H1 (cell line): ENCODE results near the gene ZNF45. TPM values are rescaled to one million over a fixed set of nuclear protein-coding genes. Genes with fewer than 3 reads are reported as not detected.

ENCODE experiments used
- CTCF ChIA-PET: fragments of 300-600 bp; sonication (Branson Sonifier 250); formaldehyde crosslinking; loops from one replicate; lab custom pipeline; 2021; ENCODE audit not compliant: partially characterized antibody; lab: Charles Lee
- POLR2A ChIA-PET: fragments of 300-600 bp; sonication (Branson Sonifier 250); formaldehyde crosslinking; loops from one replicate; lab custom pipeline; 2021; ENCODE audit warnings: inconsistent platforms; ENCODE audit not compliant: partially characterized antibody; lab: Charles Lee
- DNase-seq, 2 experiments: peaks; one replicate each; pipeline versions ENCODE4 v3.0.0 to v3.0.0-alpha.2; 2010 to 2022; ENCODE audit warnings: low spot score in 2 of 2, low read depth in 1 of 2, mixed read lengths in 1 of 2
- FAIRE-seq: peaks from 2 replicates; lab custom pipeline; 2011; peaks lifted over from hg19 to GRCh38; lab: Jason Lieb, UNC
- H2AFZ ChIP-seq: 2 replicates; pipeline ENCODE4 v1.8.1; 2012; ENCODE audit warnings: low read length, inconsistent platforms
- H2AK5ac ChIP-seq: 2 replicates; pipeline ENCODE4 v1.6.1; 2013; ENCODE audit warnings: low read depth, low read length
- H2BK120ac ChIP-seq: replicated peaks from 2 replicates; pipeline ENCODE3; 2013; ENCODE audit warnings: low read depth, low read length, inconsistent platforms
- H2BK12ac ChIP-seq: 2 replicates; pipeline ENCODE4 v1.6.1; 2013; ENCODE audit warnings: low read depth, low read length
- H2BK15ac ChIP-seq: 2 replicates; pipeline ENCODE4 v1.6.1; 2013; ENCODE audit warnings: low read length
- H2BK20ac ChIP-seq: 2 replicates; pipeline ENCODE4 v1.6.1; 2013; ENCODE audit warnings: low read length
- H2BK5ac ChIP-seq: 2 replicates; pipeline ENCODE4 v1.6.1; 2013; ENCODE audit warnings: low read depth, low read length
- H3K14ac ChIP-seq: 2 replicates; pipeline ENCODE4 v1.6.1; 2013; ENCODE audit warnings: inconsistent platforms; ENCODE audit not compliant: insufficient read length
- H3K18ac ChIP-seq: 2 replicates; pipeline ENCODE4 v1.6.1; 2013; ENCODE audit warnings: low read length; ENCODE audit errors: extremely low read depth
- H3K23ac ChIP-seq: 2 replicates; pipeline ENCODE4 v1.6.1; 2013; ENCODE audit warnings: inconsistent platforms; ENCODE audit not compliant: insufficient read length
- H3K23me2 ChIP-seq: 2 replicates; pipeline ENCODE4 v1.6.1; 2013; ENCODE audit warnings: low read depth, low read length
- H3K27ac ChIP-seq: 2 replicates; pipeline ENCODE4 v1.6.1; 2011; ENCODE audit warnings: low read depth, low read length, inconsistent platforms
- H3K27me3 ChIP-seq, 4 experiments: replicated peaks in 1 of 4; 1 replicate in 1 of 4; 2 replicates in 3 of 4; pipeline versions ENCODE4 v1.6.1 to v1.8.1; 2011 to 2013; ENCODE audit warnings: low read length in 3 of 4, mild to moderate bottlenecking in 3 of 4, inconsistent platforms in 2 of 4, mixed read lengths in 2 of 4, moderate library complexity in 1 of 4; ENCODE audit not compliant: control insufficient read depth in 3 of 4, insufficient read depth in 3 of 4; ENCODE audit errors: extremely low read depth in 1 of 4
- H3K36me3 ChIP-seq, 4 experiments: 2 replicates each; pipeline versions ENCODE4 v1.6.1 to v1.8.1; 2011 to 2013; ENCODE audit warnings: mild to moderate bottlenecking in 4 of 4, low read length in 3 of 4, moderate library complexity in 2 of 4, control low read depth in 1 of 4, inconsistent platforms in 1 of 4; ENCODE audit not compliant: insufficient read depth in 4 of 4, control insufficient read depth in 2 of 4
- H3K4ac ChIP-seq: replicated peaks from 2 replicates; pipeline ENCODE3; 2013; ENCODE audit warnings: low read length, low read depth, mixed read lengths, inconsistent platforms; ENCODE audit not compliant: insufficient read length
- H3K4me1 ChIP-seq, 4 experiments: replicated peaks in 1 of 4; 1 replicate in 1 of 4; 2 replicates in 3 of 4; pipeline versions ENCODE4 v1.6.1 to v1.8.1; 2011 to 2013; ENCODE audit warnings: low read length in 3 of 4, inconsistent platforms in 2 of 4, mixed read lengths in 1 of 4; ENCODE audit not compliant: insufficient read depth in 4 of 4, control insufficient read depth in 3 of 4
- H3K4me2 ChIP-seq, 2 experiments: 2 replicates each; pipeline versions ENCODE4 v1.6.1 to v1.8.1; 2011 to 2013; ENCODE audit warnings: low read depth in 2 of 2, low read length in 2 of 2, control low read depth in 1 of 2, inconsistent platforms in 1 of 2, mild to moderate bottlenecking in 1 of 2; ENCODE audit not compliant: insufficient read depth in 1 of 2
- H3K4me3 ChIP-seq, 4 experiments: fragments of 200-600, 300-600 bp in 1 of 4; sonication (generic), shearing (Covaris generic), sonication (Bioruptor Twin) in 1 of 4; 2 replicates each; pipeline versions ENCODE4 v1.5.1 to v1.8.1; 2011 to 2016; ENCODE audit warnings: low read length in 4 of 4, low read depth in 3 of 4, control low read depth in 2 of 4, inconsistent platforms in 2 of 4, mild to moderate bottlenecking in 2 of 4, mixed read lengths in 1 of 4, moderate library complexity in 1 of 4; ENCODE audit not compliant: insufficient read depth in 2 of 4; ENCODE audit errors: extremely low read depth in 1 of 4
- H3K56ac ChIP-seq: replicated peaks from 2 replicates; pipeline ENCODE3; 2013; ENCODE audit warnings: low read depth, mild to moderate bottlenecking, mixed read lengths, low read length, inconsistent platforms; ENCODE audit not compliant: insufficient read length
- H3K79me1 ChIP-seq: 2 replicates; pipeline ENCODE4 v1.6.1; 2013; ENCODE audit warnings: low read depth, low read length, control low read depth
- H3K79me2 ChIP-seq, 2 experiments: 2 replicates each; pipeline versions ENCODE4 v1.6.1 to v1.8.1; 2012 to 2013; ENCODE audit warnings: low read length in 2 of 2, mild to moderate bottlenecking in 2 of 2, inconsistent platforms in 1 of 2; ENCODE audit not compliant: insufficient read depth in 2 of 2, control insufficient read depth in 1 of 2
- H3K9ac ChIP-seq, 4 experiments: replicated peaks in 1 of 4; 1 replicate in 1 of 4; 2 replicates in 3 of 4; pipeline versions ENCODE4 v1.6.1 to v1.8.1; 2011 to 2013; ENCODE audit warnings: low read depth in 3 of 4, low read length in 3 of 4, control low read depth in 2 of 4, mild to moderate bottlenecking in 2 of 4, moderate library complexity in 2 of 4, inconsistent platforms in 1 of 4; ENCODE audit errors: extremely low read depth in 1 of 4
- H3K9me3 ChIP-seq, 2 experiments: 2 replicates each; pipeline versions ENCODE4 v1.6.1 to v1.8.1; 2012 to 2013; ENCODE audit warnings: mild to moderate bottlenecking in 2 of 2, moderate library complexity in 2 of 2, control low read depth in 1 of 2, inconsistent platforms in 1 of 2, low read depth in 1 of 2, low read length in 1 of 2, mixed read lengths in 1 of 2; ENCODE audit not compliant: insufficient read depth in 2 of 2
- H4K20me1 ChIP-seq, 2 experiments: replicated peaks in 1 of 2; 2 replicates each; pipeline versions ENCODE3 to v1.8.1; 2011 to 2013; ENCODE audit warnings: inconsistent platforms in 2 of 2, low read length in 2 of 2, mild to moderate bottlenecking in 1 of 2; ENCODE audit not compliant: insufficient read depth in 2 of 2, control insufficient read depth in 1 of 2
- H4K5ac ChIP-seq: 2 replicates; pipeline ENCODE4 v1.6.1; 2013; ENCODE audit warnings: low read length, low read depth, mixed read lengths, inconsistent platforms; ENCODE audit not compliant: insufficient read length
- H4K8ac ChIP-seq: 2 replicates; pipeline ENCODE4 v1.8.0; 2013; ENCODE audit warnings: mild to moderate bottlenecking, moderate library complexity, low read length, inconsistent platforms; ENCODE audit not compliant: insufficient read depth; ENCODE audit errors: extremely low read depth
- H4K91ac ChIP-seq: replicated peaks from 2 replicates; pipeline ENCODE3; 2013; ENCODE audit warnings: low read length, mixed read lengths, inconsistent platforms; ENCODE audit not compliant: insufficient read length
- BACH1 ChIP-seq: IDR thresholded peaks from 2 replicates; pipeline ENCODE4 v1.6.1; 2012; ENCODE audit warnings: low read length, improper control_type of control experiment
- BCL11A ChIP-seq, 2 experiments: IDR thresholded peaks; one replicate each; pipeline ENCODE4 v1.6.1; 2011; ENCODE audit warnings: low read depth in 2 of 2, low read length in 2 of 2, mild to moderate bottlenecking in 2 of 2
- KDM4A ChIP-seq: IDR thresholded peaks from one replicate; pipeline ENCODE4 v1.7.1; 2012; ENCODE audit warnings: low read depth, mild to moderate bottlenecking, moderate library complexity, low read length, inconsistent platforms; ENCODE audit not compliant: severe bottlenecking
- POU5F1 ChIP-seq: IDR thresholded peaks from 2 replicates; pipeline ENCODE4 v1.6.1; 2011; ENCODE audit warnings: low read depth, mild to moderate bottlenecking, low read length, moderate library complexity
- RBBP5 ChIP-seq: IDR thresholded peaks from 2 replicates; pipeline ENCODE4 v1.7.1; 2012; ENCODE audit warnings: low read depth, mild to moderate bottlenecking, inconsistent platforms, low read length, moderate library complexity, borderline replicate concordance
- RFX5 ChIP-seq: IDR thresholded peaks from 2 replicates; pipeline ENCODE4 v1.6.1; 2011; ENCODE audit warnings: low read depth, low read length, improper control_type of control experiment, borderline replicate concordance
- RXRA ChIP-seq: IDR thresholded peaks from 2 replicates; pipeline ENCODE4 v1.6.1; 2011; ENCODE audit warnings: low read depth, mild to moderate bottlenecking, low read length, moderate library complexity; ENCODE audit not compliant: insufficient read depth
- SP2 ChIP-seq: IDR thresholded peaks from 2 replicates; pipeline ENCODE4 v1.6.1; 2012; ENCODE audit warnings: mild to moderate bottlenecking, low read length, inconsistent platforms
- SP4 ChIP-seq: IDR thresholded peaks from 2 replicates; pipeline ENCODE4 v1.6.1; 2012; ENCODE audit warnings: low read length, inconsistent platforms
- SRF ChIP-seq: IDR thresholded peaks from 2 replicates; pipeline ENCODE4 v1.6.1; 2011; ENCODE audit warnings: mild to moderate bottlenecking, low read depth, low read length, moderate library complexity
- TAF7 ChIP-seq: optimal IDR thresholded peaks from 2 replicates; pipeline ENCODE3; 2011; ENCODE audit warnings: low read depth, mild to moderate bottlenecking, inconsistent platforms, low read length, moderate library complexity, borderline replicate concordance
- ZNF274 ChIP-seq: IDR thresholded peaks from 2 replicates; pipeline ENCODE4 v1.7.0; 2012; ENCODE audit warnings: low read length, borderline replicate concordance; ENCODE audit errors: extremely low read depth
- polyA plus RNA-seq, 7 experiments: library from polyadenylated mRNA; depleted of rRNA in 3 of 7; stranded (reverse) in 5 of 7; unstranded in 2 of 7; fragments of >200 nt in 5 of 7; fragments of 200-250 nt in 2 of 7; gene quantifications; 1 replicate in 5 of 7; 2 replicates in 1 of 7; 4 replicates in 1 of 7; pipeline versions ENCODE4 v1.2.1 to v1.2.3, GENCODE V29; 2011 to 2013; ENCODE audit warnings: missing spikeins in 2 of 7, mixed read lengths in 2 of 7
- total RNA-seq: library from RNA; stranded (reverse); fragmentation: NEBNext Ultra II Directional; extraction: Animal tissue kit (Norgen Biotek cat#: 25700); gene quantifications from 2 replicates; pipeline ENCODE4 v1.2.1, GENCODE V29; 2021
- TF ChIP-seq, protein P1 (sequence below): IDR thresholded peaks from 2 replicates; pipeline ENCODE4 v1.6.1; 2011; ENCODE audit warnings: low read length, improper control_type of control experiment
- TF ChIP-seq, protein P2 (sequence below): IDR thresholded peaks from 2 replicates; pipeline ENCODE4 v1.6.1; 2012; ENCODE audit warnings: inconsistent platforms

Gene ZNF45
- total and polyA plus RNA-seq, 2 of the 8 experiments (the other 6 are each of a cell fraction or from before 2014, with no cell fraction given): 4.6 to 16.2 TPM

DNA sequence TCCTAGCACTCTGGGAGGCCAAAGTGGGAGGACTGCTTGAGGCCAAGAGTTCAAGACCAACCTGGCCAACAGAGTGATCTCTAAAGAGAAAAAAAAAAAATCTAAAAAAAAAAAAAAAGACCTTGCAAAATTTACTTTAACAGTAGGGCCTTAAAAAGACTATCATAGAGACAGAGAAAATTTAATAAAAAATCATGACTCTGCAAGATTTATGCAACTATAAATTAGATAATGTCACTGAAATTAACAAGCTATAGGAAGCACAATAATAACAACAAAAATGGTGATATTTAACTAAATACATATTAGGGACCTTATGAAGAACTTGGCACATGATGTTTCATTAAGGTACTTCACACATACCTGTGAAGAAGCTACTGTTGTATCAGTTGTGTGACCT lies 11.2 kb downstream of the ZNF45 start:
- Histone ChIP-seq H4K91ac (no peak overlapping the region), H2BK12ac (no peak overlapping the region), H3K79me2 (no peaks in the 10 kb centered on the region), H3K36me3 (peaks cover 0 to 49% (median 30%) of the 10 kb centered on the region in 4 experiments; a peak in 7 of 8 replicates), H4K20me1 (no peaks in the 10 kb centered on the region), H3K4ac (no peak overlapping the region), H2BK5ac (no peak overlapping the region), H3K4me1 (no peaks in the 10 kb centered on the region), H3K9ac (no peak overlapping the region), H4K5ac (no peak overlapping the region), H3K56ac (no peak overlapping the region), H3K27me3 (no peaks in the 10 kb centered on the region), H3K18ac (no peak overlapping the region), H3K4me3 (no peak overlapping the region), H2BK120ac (no peak overlapping the region), H2AK5ac (no peak overlapping the region), H3K23me2 (no peaks in the 10 kb centered on the region), H2AFZ (no peak overlapping the region), H4K8ac (no peak overlapping the region), H2BK15ac (no peak overlapping the region), H3K27ac (no peak overlapping the region), H3K79me1 (no peaks in the 10 kb centered on the region), H3K23ac (no peak overlapping the region), H3K4me2 (no peak overlapping the region), H3K9me3 (no peaks in the 10 kb centered on the region; a peak in 1 of 4 replicates), H2BK20ac (no peak overlapping the region), H3K14ac (no peak overlapping the region)
- FAIRE-seq (no peak), DNase-seq (no peak)
- ChIA-PET POLR2A (interaction anchor here (1.6 kb wide), 1 partner anchor 9 kb away, joined by 3 read pairs; no protein-coding TSS in a partner anchor), CTCF (no interaction called here)
- TF ChIP-seq RFX5 (no peak), KDM4A (no peak), POU5F1 (no peak), TAF7 (no peak), RBBP5 (no peak), RXRA (no peak), SP4 (no peak), SP2 (no peak), BACH1 (no peak), BCL11A (IDR thresholded peaks at IDR 0.05; ENCODE audit: low read depth in 2 of 2, low read length in 2 of 2) (no peak), SRF (no peak), ZNF274 (no peak)
- TF ChIP-seq, protein P1, sequence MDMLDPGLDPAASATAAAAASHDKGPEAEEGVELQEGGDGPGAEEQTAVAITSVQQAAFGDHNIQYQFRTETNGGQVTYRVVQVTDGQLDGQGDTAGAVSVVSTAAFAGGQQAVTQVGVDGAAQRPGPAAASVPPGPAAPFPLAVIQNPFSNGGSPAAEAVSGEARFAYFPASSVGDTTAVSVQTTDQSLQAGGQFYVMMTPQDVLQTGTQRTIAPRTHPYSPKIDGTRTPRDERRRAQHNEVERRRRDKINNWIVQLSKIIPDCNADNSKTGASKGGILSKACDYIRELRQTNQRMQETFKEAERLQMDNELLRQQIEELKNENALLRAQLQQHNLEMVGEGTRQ: no peak
- TF ChIP-seq, protein P2, sequence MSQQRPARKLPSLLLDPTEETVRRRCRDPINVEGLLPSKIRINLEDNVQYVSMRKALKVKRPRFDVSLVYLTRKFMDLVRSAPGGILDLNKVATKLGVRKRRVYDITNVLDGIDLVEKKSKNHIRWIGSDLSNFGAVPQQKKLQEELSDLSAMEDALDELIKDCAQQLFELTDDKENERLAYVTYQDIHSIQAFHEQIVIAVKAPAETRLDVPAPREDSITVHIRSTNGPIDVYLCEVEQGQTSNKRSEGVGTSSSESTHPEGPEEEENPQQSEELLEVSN: no peak
